B cell (primary cell): Measurements from ENCODE around the gene NHS. TPM values are rescaled to one million over a fixed set of nuclear protein-coding genes. Genes with fewer than 3 reads are reported as not detected.
"Not testable (repeated sequence)": the region's sequence is repeated elsewhere in the genome, so short reads cannot be mapped to it uniquely, and the experiment has no call there.

Source experiments
- ATAC-seq: fragments of 200-7000 bp; cut with Tn5 transposase; one replicate; pipeline ENCODE4 v1.10.0; 2021; ENCODE audit warnings: low read depth, mild to moderate bottlenecking, moderate number of reproducible peaks, moderate library complexity
- CTCF ChIA-PET: fragments of 350-600 bp; sonication (Branson Sonifier 250); formaldehyde crosslinking; loops from one replicate; lab custom pipeline; 2021; ENCODE audit warnings: antibody characterized with exemption, inconsistent platforms; lab: Charles Lee
- POLR2A ChIA-PET: fragments of 350-600 bp; sonication (Branson Sonifier 250); formaldehyde crosslinking; loops from one replicate; lab custom pipeline; 2021; ENCODE audit warnings: antibody characterized with exemption; lab: Charles Lee
- DNase-seq: peaks from one replicate; pipeline ENCODE4 v3.0.0; 2013
- H2AFZ ChIP-seq: 2 replicates; pipeline ENCODE4 v1.6.1; 2012; ENCODE audit warnings: mild to moderate bottlenecking, low read depth, low read length; ENCODE audit not compliant: insufficient read depth, poor library complexity, severe bottlenecking
- H3K27ac ChIP-seq, 2 donors: 1 replicate in 1 of 2; 2 replicates in 1 of 2; pipeline ENCODE4 v1.5.1; 2012 to 2013; ENCODE audit warnings: low read length in 2 of 2, mild to moderate bottlenecking in 2 of 2, moderate library complexity in 1 of 2
- H3K27me3 ChIP-seq, 4 experiments: fragments of 200-600 bp in 1 of 4; sonication (generic) in 1 of 4; replicated peaks in 1 of 4; 1 replicate in 2 of 4; 2 replicates in 2 of 4; pipeline versions ENCODE4 v1.6.1 to v1.7.0; 2013 to 2016; ENCODE audit warnings: low read length in 3 of 4, mild to moderate bottlenecking in 2 of 4, mixed read lengths in 1 of 4, moderate library complexity in 1 of 4; ENCODE audit not compliant: insufficient read depth in 4 of 4, control insufficient read depth in 3 of 4; ENCODE audit errors: control extremely low read depth in 1 of 4
- H3K36me3 ChIP-seq, 2 experiments: replicated peaks in 1 of 2; 1 replicate in 1 of 2; 2 replicates in 1 of 2; pipeline versions ENCODE4 v1.6.1 to v1.7.1; 2013; ENCODE audit warnings: low read length in 1 of 2; ENCODE audit not compliant: insufficient read depth in 2 of 2, control insufficient read depth in 1 of 2; ENCODE audit errors: control extremely low read depth in 1 of 2, extremely low read depth in 1 of 2
- H3K4me1 ChIP-seq, 2 donors: fragments of 200-600 bp in 1 of 2; sonication (generic) in 1 of 2; 1 replicate in 1 of 2; 2 replicates in 1 of 2; pipeline versions ENCODE4 v1.5.1 to v1.6.1; 2013 to 2017; ENCODE audit warnings: low read length in 2 of 2; ENCODE audit not compliant: control insufficient read depth in 2 of 2, insufficient read depth in 2 of 2
- H3K4me2 ChIP-seq: replicated peaks from 2 replicates; pipeline ENCODE3; 2012; ENCODE audit warnings: mild to moderate bottlenecking, low read depth, low read length; ENCODE audit not compliant: poor library complexity, severe bottlenecking
- H3K4me3 ChIP-seq, 5 experiments: fragments of 200-600 bp in 1 of 5; sonication (generic) in 1 of 5; 1 replicate in 3 of 5; 2 replicates in 2 of 5; pipeline versions ENCODE4 v1.5.1 to v1.7.0; 2011 to 2016; ENCODE audit warnings: low read length in 4 of 5, mild to moderate bottlenecking in 4 of 5, low read depth in 2 of 5, control low read depth in 1 of 5, moderate library complexity in 1 of 5; ENCODE audit not compliant: insufficient read depth in 1 of 5; ENCODE audit errors: control extremely low read depth in 1 of 5, extremely low read depth in 1 of 5
- H3K79me2 ChIP-seq: fragments of 200-600 bp; sonication (generic); one replicate; pipeline ENCODE4 v1.6.0; 2016; ENCODE audit warnings: low read length; ENCODE audit not compliant: control insufficient read depth, insufficient read depth
- H3K9ac ChIP-seq: fragments of 200-600 bp; sonication (generic); 2 replicates; pipeline ENCODE4 v1.6.1; 2017; ENCODE audit warnings: mild to moderate bottlenecking, low read length, moderate library complexity
- H3K9me3 ChIP-seq, 3 donors: one replicate each; pipeline versions ENCODE4 v1.6.1 to v1.7.1; 2013; ENCODE audit warnings: low read length in 2 of 3; ENCODE audit not compliant: control insufficient read depth in 2 of 3, insufficient read depth in 1 of 3; ENCODE audit errors: control extremely low read depth in 1 of 3
- H4K20me1 ChIP-seq: 2 replicates; pipeline ENCODE4 v1.6.0; 2012; ENCODE audit warnings: mild to moderate bottlenecking, low read length; ENCODE audit not compliant: insufficient read depth, control insufficient read depth, poor library complexity, severe bottlenecking
- H3K27ac Mint-ChIP-seq: one replicate; pipeline ENCODE4 v1.8.0; 2021; ENCODE audit warnings: mixed read lengths
- H3K27me3 Mint-ChIP-seq: one replicate; pipeline ENCODE4 v1.8.0; 2021; ENCODE audit warnings: mixed read lengths
- H3K4me1 Mint-ChIP-seq: one replicate; pipeline ENCODE4 v1.8.0; 2021; ENCODE audit warnings: mixed read lengths
- H3K4me3 Mint-ChIP-seq: one replicate; pipeline ENCODE4 v1.8.0; 2021; ENCODE audit warnings: mixed read lengths
- H3K9me3 Mint-ChIP-seq: one replicate; pipeline ENCODE4 v1.8.0; 2022; ENCODE audit warnings: mixed read lengths; ENCODE audit not compliant: insufficient read depth
- EZH2 ChIP-seq: IDR thresholded peaks from 2 replicates; pipeline ENCODE4 v1.6.1; 2012; ENCODE audit warnings: borderline replicate concordance, low read depth, mild to moderate bottlenecking, moderate library complexity, low read length; ENCODE audit not compliant: insufficient read depth, poor library complexity, severe bottlenecking
- WGBS: methylation state at CpG from one replicate; pipeline ENCODE4 v1.1.5; 2013; ENCODE audit warnings: missing lambda C conversion rate; ENCODE audit not compliant: insufficient coverage; 5-methylcytosine and 5-hydroxymethylcytosine counted together
- intact Hi-C: fragments of 100-400 bp; cut with micrococcal nuclease; formaldehyde crosslinking; loops from one replicate; pipeline ENCODE4 v1.10.0; 2022
- polyA plus RNA-seq: library from polyadenylated mRNA; depleted of rRNA; stranded (reverse); fragments of >200 nt; gene quantifications from 2 replicates; pipeline ENCODE4 v1.2.3, GENCODE V29; 2012
- total RNA-seq, 2 donors: library from RNA; stranded (reverse); fragments of 120-200 nt in 1 of 2; gene quantifications; 1 replicate in 1 of 2; 2 replicates in 1 of 2; pipeline versions ENCODE4 v1.2.3 to v1.2.4, GENCODE V29; 2013 to 2022
- TF ChIP-seq, protein P1 (sequence below): fragments of 200-600 bp; IDR thresholded peaks from one replicate; pipeline ENCODE4 v1.8.0; 2022; ENCODE audit warnings: antibody characterized with exemption, mild to moderate bottlenecking

NHS gene
- total and polyA plus RNA-seq, 2 donors (not counting 1 experiment from before 2014, with no cell fraction given) = not detected

DNA sequence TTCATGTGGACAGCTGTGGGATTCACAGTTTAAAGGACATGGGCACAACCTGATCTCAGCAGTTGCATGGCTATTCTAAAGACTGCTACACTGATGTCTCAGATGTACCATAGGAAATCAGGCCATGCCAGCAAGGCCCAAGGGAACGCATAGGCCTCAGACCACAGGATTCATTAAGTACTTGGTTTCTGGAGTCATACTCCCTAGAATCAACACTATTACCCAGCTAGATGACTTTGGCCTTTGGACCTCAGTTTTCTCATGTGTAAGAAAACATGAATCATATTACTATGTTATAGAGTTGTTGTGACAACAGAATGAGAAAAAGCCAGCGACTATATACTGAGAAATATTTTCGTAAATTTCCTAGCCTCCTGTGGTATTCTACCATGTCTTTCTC lies 67.9 kb downstream of the NHS start:
- intact Hi-C loops = no loop called here
- Histone ChIP-seq H3K4me1 (no peaks in the 10 kb centered on the region), H3K4me2 (no peak overlapping the region), H3K9me3 (no peaks in the 10 kb centered on the region), H3K27ac (no peak overlapping the region), H2AFZ (no peak overlapping the region), H3K9ac (no peak overlapping the region), H3K4me3 (no peak overlapping the region), H4K20me1 (no peaks in the 10 kb centered on the region), H3K36me3 (no peaks in the 10 kb centered on the region), H3K79me2 (no peaks in the 10 kb centered on the region), H3K27me3 (no peaks in the 10 kb centered on the region)
- Mint-ChIP-seq H3K9me3 (no peaks in the 10 kb centered on the region), H3K4me3 (no peak overlapping the region), H3K4me1 (no peaks in the 10 kb centered on the region), H3K27me3 (no peaks in the 10 kb centered on the region), H3K27ac (no peak overlapping the region)
- ATAC-seq = no peak
- TF ChIP-seq, protein P1, sequence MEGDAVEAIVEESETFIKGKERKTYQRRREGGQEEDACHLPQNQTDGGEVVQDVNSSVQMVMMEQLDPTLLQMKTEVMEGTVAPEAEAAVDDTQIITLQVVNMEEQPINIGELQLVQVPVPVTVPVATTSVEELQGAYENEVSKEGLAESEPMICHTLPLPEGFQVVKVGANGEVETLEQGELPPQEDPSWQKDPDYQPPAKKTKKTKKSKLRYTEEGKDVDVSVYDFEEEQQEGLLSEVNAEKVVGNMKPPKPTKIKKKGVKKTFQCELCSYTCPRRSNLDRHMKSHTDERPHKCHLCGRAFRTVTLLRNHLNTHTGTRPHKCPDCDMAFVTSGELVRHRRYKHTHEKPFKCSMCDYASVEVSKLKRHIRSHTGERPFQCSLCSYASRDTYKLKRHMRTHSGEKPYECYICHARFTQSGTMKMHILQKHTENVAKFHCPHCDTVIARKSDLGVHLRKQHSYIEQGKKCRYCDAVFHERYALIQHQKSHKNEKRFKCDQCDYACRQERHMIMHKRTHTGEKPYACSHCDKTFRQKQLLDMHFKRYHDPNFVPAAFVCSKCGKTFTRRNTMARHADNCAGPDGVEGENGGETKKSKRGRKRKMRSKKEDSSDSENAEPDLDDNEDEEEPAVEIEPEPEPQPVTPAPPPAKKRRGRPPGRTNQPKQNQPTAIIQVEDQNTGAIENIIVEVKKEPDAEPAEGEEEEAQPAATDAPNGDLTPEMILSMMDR = no peak
- TF ChIP-seq EZH2 = no peak
- CTCF ChIA-PET = no interaction called here
- WGBS = no CpG with 5 or more reads among the region's 3 CpGs
- POLR2A ChIA-PET = no interaction called here
- no peak for DNase-seq

DNA sequence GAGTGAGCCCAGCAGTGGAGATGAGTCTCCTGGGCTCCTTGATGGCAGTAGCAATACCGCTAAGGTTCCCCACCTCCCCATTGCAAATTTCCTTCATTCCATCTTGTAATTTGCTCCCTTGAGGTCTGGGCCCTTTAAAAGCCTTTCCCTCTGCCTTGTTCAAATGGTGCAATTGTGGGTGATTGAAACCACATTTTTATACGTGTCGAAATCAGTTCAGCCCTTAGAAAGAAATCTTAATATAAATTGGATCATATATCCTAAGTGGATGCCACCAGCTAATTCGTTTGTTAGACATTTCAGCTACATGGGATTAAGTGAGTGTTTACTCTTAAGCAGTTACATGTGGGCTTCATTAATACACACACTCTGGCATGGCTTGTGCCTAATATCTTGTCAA lies 68.6 kb downstream of the NHS start:
- Histone ChIP-seq H3K9ac (no peak overlapping the region), H3K4me2 (no peak overlapping the region), H3K36me3 (no peaks in the 10 kb centered on the region), H3K79me2 (no peaks in the 10 kb centered on the region), H3K27ac (no peak overlapping the region), H3K4me3 (no peak overlapping the region), H3K27me3 (no peaks in the 10 kb centered on the region), H3K9me3 (no peaks in the 10 kb centered on the region), H4K20me1 (no peaks in the 10 kb centered on the region), H3K4me1 (no peaks in the 10 kb centered on the region), H2AFZ (no peak overlapping the region)
- WGBS = no CpG with 5 or more reads among the region's 4 CpGs
- H3K9me3 Mint-ChIP-seq = no peaks in the 10 kb centered on the region
- H3K27me3 Mint-ChIP-seq = no peaks in the 10 kb centered on the region
- CTCF ChIA-PET = no interaction called here
- H3K27ac Mint-ChIP-seq = no peak overlapping the region
- no peak for ATAC-seq
- H3K4me1 Mint-ChIP-seq = no peaks in the 10 kb centered on the region
- intact Hi-C loops = no loop called here
- no peak overlapping the region for H3K4me3 Mint-ChIP-seq
- no peak for DNase-seq
- TF ChIP-seq, protein P1 = no peak
- TF ChIP-seq EZH2 = no peak
- POLR2A ChIA-PET = no interaction called here

DNA sequence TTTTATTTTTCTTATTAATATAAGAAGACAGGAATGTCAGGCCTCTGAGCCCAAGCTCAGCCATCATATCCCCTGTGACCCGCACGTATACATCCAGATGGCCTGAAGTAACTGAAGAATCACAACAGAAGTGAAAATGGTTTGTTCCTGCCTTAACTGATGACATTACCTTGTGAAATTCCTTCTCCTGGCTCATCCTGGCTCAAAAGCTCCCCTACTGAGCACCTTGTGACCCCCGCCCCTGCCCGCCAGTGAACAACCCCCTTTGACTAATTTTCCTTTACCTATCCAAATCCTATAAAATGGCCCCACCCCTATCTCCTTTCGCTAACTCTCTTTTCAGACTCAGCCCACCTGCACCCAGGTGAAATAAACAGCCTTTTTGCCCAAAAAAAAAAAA lies 71.3 kb downstream of the NHS start:
- H4K20me1 ChIP-seq, H2AFZ ChIP-seq, H3K4me3 Mint-ChIP-seq, H3K27me3 Mint-ChIP-seq, H3K9me3 ChIP-seq, POLR2A ChIA-PET, CTCF ChIA-PET, H3K4me2 ChIP-seq, H3K4me1 Mint-ChIP-seq, H3K9ac ChIP-seq, H3K27me3 ChIP-seq, H3K4me3 ChIP-seq, H3K4me1 ChIP-seq, DNase-seq, H3K9me3 Mint-ChIP-seq, H3K27ac Mint-ChIP-seq, H3K79me2 ChIP-seq, H3K36me3 ChIP-seq, intact Hi-C loops, H3K27ac ChIP-seq, ATAC-seq: not testable (repeated sequence)
- 100% methylated on average over 1 of the region's 5 CpGs for WGBS
